DMS153 (cell line): ENCODE results near the gene ITFG1.
"Not testable (repeated sequence)": the region's sequence is repeated elsewhere in the genome, so short reads cannot be mapped to it uniquely, and the experiment has no call there.

Experiments used
- DNase-seq: peaks from one replicate; lab custom pipeline; 2025; lab: John Stamatoyannopoulos, UW

Gene ITFG1

GRCh38 chr16:47413041-47413440, 47.8 kb downstream of the ITFG1 start:
- DNase-seq, result no peak

GRCh38 chr16:47408491-47408890, 52.4 kb downstream of the ITFG1 start:
- no peak for DNase-seq

GRCh38 chr16:47395733-47396498, 64.9 kb downstream of the ITFG1 start:
- DNase-seq, result no peak

DNA sequence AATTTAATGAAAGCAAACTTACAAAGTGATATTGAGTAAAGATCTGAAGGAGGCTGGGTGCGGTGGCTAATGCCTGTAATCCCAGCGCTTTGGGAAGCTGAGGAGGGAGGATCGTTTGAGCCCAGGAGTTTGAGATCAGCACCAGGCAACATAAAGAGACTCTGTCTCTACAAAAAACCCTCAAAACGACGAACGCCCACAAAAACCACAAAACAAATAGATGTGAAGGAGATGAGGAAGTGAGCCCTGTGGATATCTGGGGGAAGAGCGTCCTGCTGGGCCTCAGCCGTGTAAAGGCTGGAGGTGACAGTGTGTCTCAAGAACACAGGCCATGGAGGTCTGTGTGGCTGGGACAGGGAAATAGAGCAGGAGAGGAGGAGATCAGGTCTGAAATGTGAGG, 68.8 kb downstream of the ITFG1 start:
- DNase-seq, result peak; percentile 0

GRCh38 chr16:47388705-47389104, 72.2 kb downstream of the ITFG1 start:
- no peak for DNase-seq

DNA sequence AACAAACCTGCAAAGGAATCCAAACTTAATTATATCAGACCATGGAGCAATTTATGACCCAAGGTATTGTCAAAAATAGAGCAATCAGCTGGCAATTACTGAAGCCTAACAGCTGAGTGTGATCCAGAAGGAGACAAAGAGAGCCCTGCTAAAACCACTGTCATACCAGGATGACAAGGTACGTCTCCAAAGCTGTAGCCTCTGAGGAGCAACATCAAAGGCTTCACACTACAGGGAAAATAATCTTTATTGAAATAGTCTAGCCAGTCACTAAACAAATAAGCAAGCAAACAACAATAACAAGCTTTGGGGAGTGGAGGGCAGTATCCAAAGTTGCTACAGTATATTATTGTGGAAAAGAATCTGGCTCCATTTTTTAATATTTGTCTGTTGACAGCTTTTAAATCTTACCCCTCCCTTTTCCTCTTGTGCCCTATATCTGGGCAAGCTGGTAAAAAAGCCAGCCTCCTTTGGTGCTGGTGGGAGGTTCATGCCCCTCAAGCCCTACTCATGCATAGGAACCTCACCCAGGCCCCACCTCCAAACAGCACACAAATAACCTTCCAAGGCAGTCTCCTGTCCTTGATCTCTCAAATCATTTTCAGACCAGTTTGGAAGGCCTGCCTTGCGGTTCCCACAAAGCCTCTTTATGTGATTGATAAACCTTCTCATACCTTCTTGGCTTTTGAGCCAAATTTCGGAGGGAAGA, 73.7 kb downstream of the ITFG1 start:
- no peak for DNase-seq

DNA sequence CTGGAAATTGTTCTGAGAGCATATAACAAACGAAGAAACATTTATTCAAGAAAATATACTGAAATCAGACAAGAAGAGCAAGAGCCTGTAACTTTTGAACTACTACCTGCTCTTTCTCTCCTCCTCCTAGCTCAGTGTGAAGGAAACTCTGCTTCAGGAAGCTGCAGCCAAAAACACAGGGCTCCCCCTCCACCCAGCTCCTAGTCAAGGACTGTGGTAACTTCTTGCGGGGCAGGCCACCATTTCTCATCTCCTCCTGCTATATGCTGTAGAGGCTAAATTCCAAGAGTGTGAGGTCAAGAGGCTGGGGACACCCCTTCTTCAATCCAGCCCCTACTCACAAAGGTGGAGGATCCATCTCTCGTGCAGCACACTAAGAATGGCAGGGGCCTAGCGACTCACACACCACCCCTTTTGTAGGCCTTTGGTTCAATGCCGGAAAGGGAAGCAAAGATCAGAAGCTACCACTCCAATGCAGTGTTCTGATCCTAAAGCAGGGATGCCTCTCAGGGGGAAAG, 74.6 kb downstream of the ITFG1 start:
- no peak for DNase-seq

GRCh38 chr16:47382362-47382761, 78.5 kb downstream of the ITFG1 start:
- no peak for DNase-seq

DNA sequence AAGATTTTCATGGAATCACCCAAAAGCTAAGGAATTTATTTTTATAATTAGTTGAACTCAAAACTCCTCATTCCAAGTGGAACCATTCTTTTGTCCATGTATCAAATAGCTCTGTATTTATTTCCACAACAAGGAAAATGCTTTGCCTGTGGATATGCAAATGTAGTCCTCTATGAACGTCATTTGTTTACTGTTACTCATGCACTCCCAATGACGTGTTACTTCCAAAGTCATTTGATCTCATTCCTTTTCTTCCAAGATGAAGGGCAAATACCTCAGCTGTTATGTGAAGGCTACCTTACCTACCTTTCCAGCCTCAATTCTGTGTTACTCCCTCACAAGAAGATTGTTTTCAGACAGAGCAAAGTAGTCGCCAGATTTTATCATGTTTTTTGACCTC, 83.7 kb downstream of the ITFG1 start:
- DNase-seq, result no peak

DNA sequence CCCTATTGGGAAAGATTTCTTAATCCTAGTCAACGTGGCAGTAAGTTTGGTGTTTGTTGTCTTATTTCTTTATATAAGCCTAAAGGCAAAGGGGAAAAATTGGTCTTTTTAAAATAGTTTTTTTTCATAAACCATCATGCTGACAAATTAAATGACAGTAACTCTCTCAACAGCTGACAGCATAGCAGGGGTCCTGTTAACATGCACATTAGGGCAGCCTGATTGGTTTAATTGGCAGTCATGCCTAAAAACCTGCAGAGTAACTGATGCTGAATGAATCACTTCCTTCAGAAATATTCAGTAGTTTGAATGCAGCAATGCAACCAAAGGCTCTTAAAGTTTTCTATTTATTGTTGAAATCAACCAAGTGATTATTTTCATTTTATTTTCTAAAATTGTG, 85.4 kb downstream of the ITFG1 start:
- DNase-seq, result no peak

DNA sequence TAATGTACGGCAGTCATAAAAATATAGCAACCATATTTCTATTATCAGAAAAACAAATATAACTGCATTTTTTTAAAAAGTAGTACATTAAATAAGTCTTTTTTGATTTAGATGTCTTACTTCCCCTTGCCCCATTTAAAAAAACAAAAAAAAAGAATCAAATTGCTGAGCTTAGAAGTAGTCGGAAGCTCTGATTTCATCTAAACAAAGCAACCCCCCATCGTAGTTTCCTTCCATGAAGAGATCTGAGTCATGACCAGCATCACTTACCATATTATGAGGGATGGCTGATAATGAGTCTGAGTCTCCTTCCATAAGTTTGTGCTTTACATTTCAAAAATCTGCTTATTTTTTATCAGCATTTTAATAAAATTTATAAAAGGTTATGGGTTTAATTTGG, 86.2 kb downstream of the ITFG1 start:
- DNase-seq, result no peak

DNA sequence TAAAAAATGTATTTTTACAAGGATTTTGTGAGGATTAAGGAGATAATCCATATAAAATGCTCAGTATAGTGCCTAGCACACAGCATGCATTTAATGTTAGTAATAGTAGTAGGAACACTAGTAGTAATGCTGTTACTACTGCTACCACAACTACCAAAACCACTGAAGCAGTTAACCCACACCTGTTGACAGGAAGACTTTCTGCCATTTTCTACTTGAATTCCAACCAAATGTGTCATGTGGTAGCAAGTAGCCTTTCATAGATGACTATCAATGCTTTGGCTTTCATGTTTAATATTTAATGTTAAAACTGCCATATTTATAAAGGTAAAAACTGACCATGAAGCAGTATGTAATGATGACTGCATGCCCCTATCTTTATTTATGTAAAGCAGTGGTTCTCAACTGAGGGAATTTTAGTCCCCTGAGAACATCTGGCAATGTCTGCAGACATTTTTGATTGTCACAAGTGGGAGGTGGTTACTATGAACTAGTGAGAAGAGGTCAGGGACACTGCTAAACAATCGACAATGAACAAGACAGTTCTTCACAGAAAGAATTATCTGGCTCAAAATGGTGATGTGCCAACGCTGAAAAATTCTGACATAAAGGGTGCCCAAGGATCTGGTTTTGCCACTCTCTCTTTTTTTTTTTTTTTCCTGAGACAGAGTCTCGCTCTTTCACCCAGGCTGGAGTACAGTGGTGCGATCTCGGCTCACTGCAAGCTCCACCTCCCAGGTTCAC, 89.4 kb downstream of the ITFG1 start:
- DNase-seq, result no peak

DNA sequence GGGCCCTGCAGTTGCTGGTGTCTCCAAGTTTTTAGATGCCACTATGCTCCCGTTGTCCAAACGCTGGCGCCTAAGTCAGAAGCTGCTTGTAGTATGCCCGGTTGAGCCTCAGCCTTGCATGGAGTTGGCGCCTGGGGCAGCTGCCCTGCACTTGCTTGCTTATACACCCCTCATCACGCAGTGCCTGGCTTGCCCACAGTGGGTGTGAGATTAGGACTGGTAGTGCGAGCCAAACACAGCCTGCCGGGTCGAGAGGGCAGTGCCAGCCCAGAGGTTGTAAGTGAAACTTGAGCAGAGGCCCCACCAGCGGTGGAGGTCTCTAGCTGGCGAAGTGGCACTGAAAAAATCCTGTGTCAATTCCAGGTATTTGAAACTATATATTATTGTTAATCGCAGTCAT, 90.3 kb downstream of the ITFG1 start:
- no peak for DNase-seq

- no peak for DNase-seq
Measured at GRCh38 chr16:47366228-47366627, 94.6 kb downstream of the ITFG1 start.

DNA sequence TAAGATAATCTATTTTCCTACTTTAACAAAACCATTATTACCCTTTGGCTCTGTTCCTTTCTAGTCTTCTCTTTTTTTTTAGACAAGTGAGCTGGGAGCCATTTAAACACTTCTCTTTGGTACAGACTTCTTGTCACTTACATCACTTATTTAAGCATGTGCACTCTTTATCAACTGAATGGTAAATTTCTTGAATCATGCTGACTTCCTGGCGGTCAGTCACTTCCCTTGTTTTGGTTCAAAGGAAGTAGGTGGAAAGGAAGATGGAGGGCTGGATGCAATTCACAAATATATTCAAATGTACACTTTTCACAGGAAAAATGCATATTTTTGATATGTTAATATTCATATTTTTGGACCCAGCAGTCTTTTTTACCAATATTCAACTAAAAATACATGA, 97.1 kb downstream of the ITFG1 start:
- no peak for DNase-seq

- DNase-seq, result no peak
Measured at GRCh38 chr16:47359478-47359877, 101.4 kb downstream of the ITFG1 start.

DNA sequence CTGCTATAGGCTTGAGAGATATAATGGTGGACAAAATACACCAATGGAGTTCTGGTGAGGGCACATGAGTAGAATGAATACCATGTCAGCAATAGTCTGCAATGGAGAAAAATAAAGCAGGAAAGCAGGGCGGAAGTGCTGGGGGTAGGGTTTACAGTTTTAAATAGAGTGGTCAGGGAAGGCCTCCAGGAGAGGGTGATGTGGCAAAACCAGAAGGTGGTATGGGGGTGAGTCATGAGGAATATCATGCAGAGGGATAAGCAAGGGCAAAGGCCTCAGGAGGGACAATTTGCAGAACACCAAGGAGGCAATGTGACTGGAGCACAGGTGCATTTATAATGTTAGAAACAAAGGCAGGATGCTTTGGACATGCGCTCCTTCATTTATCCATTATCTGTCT, 102.0 kb downstream of the ITFG1 start:
- no peak for DNase-seq

GRCh38 chr16:47349029-47349428, 111.8 kb downstream of the ITFG1 start:
- DNase-seq, result not testable (repeated sequence)

DNA sequence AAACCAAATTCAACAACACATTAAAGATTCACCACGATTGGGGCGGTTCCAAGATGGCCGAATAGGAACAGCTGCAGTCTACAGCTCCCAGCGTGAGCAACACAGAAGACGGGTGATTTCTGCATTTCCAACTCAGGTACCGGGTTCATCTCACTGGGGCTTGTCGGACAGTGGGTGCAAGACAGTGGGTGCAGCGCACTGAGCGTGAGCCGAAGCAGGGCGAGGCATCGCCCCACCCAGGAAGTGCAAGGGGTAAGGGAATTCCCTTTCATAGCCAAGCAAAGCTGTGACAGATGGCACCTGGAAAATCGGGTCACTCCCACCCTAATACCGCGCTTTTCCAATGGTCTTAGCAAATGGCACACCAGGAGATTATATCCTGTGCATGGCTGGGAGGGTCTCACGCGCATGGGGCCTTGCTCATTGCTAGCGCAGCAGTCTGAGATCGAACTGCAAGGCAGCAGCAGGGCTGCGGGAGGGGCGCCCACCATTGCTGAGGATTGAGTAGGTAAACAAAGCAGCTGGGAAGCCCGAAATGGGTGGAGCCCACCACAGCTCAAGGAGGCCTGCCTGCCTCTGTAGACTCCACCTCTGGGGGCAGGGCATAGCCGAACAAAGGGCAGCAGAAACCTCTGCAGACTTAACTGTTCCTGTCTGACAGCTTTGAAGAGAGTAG, 113.7 kb downstream of the ITFG1 start:
- DNase-seq, result not testable (repeated sequence)

DNA sequence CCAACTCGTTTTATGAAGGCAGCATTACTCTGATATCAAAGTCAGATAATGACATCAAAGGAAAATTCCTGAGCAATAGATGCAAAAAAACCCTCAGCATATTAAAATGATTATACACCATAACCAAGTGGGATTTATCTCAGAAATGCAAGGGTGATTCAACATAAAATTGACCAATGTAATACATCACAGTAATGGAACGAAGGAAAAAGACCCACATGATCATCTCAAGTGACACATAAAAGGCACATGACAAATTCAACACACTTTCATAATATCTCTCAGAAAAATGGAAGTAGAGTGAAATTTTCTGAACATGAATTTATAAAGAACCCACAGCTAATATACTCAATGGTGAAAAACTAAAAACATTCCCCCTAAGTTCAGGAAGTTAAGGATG, 118.8 kb downstream of the ITFG1 start:
- no peak for DNase-seq

- DNase-seq, result not testable (repeated sequence)
Measured at GRCh38 chr16:47330562-47330961, 130.3 kb downstream of the ITFG1 start.

DNA sequence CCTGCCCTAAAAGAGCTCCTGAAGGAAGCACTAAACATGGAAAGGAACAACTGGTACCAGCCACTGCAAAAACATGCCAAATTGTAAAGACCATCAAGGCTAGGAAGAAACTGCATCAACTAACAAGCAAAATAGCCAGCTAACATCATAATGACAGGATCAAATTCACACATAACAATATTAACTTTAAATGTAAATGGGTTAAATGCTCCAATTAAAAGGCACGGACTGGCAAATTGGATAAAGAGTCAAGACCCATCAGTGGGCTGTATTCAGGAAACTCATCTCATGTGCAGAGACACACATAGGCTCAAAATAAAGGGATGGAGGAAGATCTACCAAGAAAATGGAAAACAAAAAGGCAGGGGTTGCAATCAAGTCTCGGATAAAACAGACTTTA, 136.6 kb downstream of the ITFG1 start:
- DNase-seq, result not testable (repeated sequence)
